ENCODE results near the gene CFTR. TPM values are rescaled to one million over a fixed set of nuclear protein-coding genes. Genes with fewer than 3 reads are reported as not detected.

The CFTR gene
- polyA plus RNA-seq, 1 donor (not counting 4 experiments of a cell fraction or from before 2014, with no cell fraction given), result not detected

DNA sequence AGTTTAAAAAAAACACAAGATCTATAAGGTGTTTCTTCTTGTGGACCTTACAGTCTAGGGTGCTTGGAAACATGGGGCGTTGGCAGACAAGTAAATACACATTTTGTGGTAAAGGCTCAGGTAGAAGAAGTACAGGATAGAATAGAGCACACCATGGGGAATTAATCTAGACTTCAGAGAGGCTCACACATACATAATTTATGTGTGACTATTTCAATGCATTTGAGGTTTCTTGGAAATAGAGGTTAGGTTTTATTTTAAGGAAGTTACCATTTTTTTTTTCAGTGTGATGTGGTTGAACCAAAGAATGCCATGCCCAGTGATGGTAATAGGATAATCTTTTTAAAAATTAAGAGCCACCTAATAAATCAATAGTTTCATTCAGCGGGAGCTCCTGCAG lies 12.8 kb downstream of the CFTR start:
- H2AFZ ChIP-seq (ENCODE audit: control insufficient read depth, low read length), result no peak overlapping the region
- no peak for TF ChIP-seq EZH2 (IDR thresholded peaks at IDR 0.05; ENCODE audit: low read length)
- TF ChIP-seq, protein P1, sequence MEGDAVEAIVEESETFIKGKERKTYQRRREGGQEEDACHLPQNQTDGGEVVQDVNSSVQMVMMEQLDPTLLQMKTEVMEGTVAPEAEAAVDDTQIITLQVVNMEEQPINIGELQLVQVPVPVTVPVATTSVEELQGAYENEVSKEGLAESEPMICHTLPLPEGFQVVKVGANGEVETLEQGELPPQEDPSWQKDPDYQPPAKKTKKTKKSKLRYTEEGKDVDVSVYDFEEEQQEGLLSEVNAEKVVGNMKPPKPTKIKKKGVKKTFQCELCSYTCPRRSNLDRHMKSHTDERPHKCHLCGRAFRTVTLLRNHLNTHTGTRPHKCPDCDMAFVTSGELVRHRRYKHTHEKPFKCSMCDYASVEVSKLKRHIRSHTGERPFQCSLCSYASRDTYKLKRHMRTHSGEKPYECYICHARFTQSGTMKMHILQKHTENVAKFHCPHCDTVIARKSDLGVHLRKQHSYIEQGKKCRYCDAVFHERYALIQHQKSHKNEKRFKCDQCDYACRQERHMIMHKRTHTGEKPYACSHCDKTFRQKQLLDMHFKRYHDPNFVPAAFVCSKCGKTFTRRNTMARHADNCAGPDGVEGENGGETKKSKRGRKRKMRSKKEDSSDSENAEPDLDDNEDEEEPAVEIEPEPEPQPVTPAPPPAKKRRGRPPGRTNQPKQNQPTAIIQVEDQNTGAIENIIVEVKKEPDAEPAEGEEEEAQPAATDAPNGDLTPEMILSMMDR (optimal IDR thresholded peaks at IDR 0.05 in 1 of 3, IDR thresholded peaks at IDR 0.05 in 1 of 3, conservative IDR thresholded peaks at IDR 0.05 in 1 of 3; ENCODE audit: extremely low read depth in 1 of 3, insufficient read depth in 2 of 3, low read length in 3 of 3), result no peak
- dilution Hi-C loops (cut with MboI; ENCODE audit: extremely low pct_ligation_motif_present, low sequenced_read_pairs), result no loop called here
- no peak for DNase-seq (ENCODE audit: low read depth, low spot score)
- no peaks in the 10 kb centered on the region for H3K79me2 ChIP-seq (ENCODE audit: control insufficient read depth, insufficient read depth, low read length)
- no peaks in the 10 kb centered on the region for H4K20me1 ChIP-seq (ENCODE audit: control insufficient read depth, extremely low read depth, insufficient read depth, low read length)
- no peaks in the 10 kb centered on the region for H3K4me1 ChIP-seq (ENCODE audit: control insufficient read depth, extremely low read depth, insufficient read depth, low read length)
- H3K4me3 ChIP-seq (ENCODE audit: control insufficient read depth in 2 of 3, extremely low read depth in 1 of 3, insufficient read depth in 2 of 3, low read depth in 1 of 3, low read length in 3 of 3), result no peak overlapping the region
- H3K36me3 ChIP-seq (ENCODE audit: control insufficient read depth in 2 of 2, extremely low read depth in 1 of 2, insufficient read depth in 2 of 2, low read length in 2 of 2), result no peaks in the 10 kb centered on the region
- no peaks in the 10 kb centered on the region for H3K27me3 ChIP-seq (ENCODE audit: control insufficient read depth, extremely low read depth, insufficient read depth, low read length)
- H3K4me2 ChIP-seq (ENCODE audit: control insufficient read depth, extremely low read depth, insufficient read depth, low read depth, low read length), result no peak overlapping the region
- no peak for FAIRE-seq
- no peaks in the 10 kb centered on the region for H3K9me1 ChIP-seq (ENCODE audit: control insufficient read depth, extremely low read depth, insufficient read depth, low read length)
- no peak overlapping the region for H3K27ac ChIP-seq (ENCODE audit: control insufficient read depth, insufficient read depth, low read length)
- H3K9ac ChIP-seq (ENCODE audit: control insufficient read depth, extremely low read depth, insufficient read depth, low read length), result no peak overlapping the region
- no peaks in the 10 kb centered on the region for H3K9me3 ChIP-seq (ENCODE audit: control insufficient read depth, low read depth, low read length)

DNA sequence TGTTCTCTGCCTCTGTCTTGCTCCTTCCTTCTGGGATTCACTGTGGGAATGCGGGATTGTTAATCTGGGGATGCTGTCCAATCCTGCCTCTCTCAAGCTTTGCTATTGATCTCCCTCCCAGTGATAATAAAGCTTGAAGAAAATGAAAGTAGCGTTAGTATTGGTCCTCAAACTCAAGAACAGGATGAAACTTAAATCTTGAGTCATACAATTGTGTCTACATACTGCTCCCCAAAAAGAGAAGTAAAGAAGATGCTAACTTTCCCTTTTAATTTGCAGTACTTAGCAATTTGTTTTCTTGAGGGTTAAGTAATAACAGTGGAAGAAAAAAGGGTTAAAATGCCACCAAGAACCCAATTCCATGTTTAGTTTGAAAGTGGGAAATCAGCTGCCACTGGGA lies 13.6 kb downstream of the CFTR start:
- Histone ChIP-seq H4K20me1 (ENCODE audit: control insufficient read depth, extremely low read depth, insufficient read depth, low read length) (no peaks in the 10 kb centered on the region), H3K4me2 (ENCODE audit: control insufficient read depth, extremely low read depth, insufficient read depth, low read depth, low read length) (no peak overlapping the region), H3K4me1 (ENCODE audit: control insufficient read depth, extremely low read depth, insufficient read depth, low read length) (no peaks in the 10 kb centered on the region), H2AFZ (ENCODE audit: control insufficient read depth, low read length) (no peak overlapping the region), H3K4me3 (ENCODE audit: control insufficient read depth in 2 of 3, extremely low read depth in 1 of 3, insufficient read depth in 2 of 3, low read depth in 1 of 3, low read length in 3 of 3) (no peak overlapping the region), H3K27ac (ENCODE audit: control insufficient read depth, insufficient read depth, low read length) (no peak overlapping the region), H3K9me3 (ENCODE audit: control insufficient read depth, low read depth, low read length) (no peaks in the 10 kb centered on the region), H3K79me2 (ENCODE audit: control insufficient read depth, insufficient read depth, low read length) (no peaks in the 10 kb centered on the region), H3K36me3 (ENCODE audit: control insufficient read depth in 2 of 2, extremely low read depth in 1 of 2, insufficient read depth in 2 of 2, low read length in 2 of 2) (no peaks in the 10 kb centered on the region), H3K9me1 (ENCODE audit: control insufficient read depth, extremely low read depth, insufficient read depth, low read length) (no peaks in the 10 kb centered on the region), H3K27me3 (ENCODE audit: control insufficient read depth, extremely low read depth, insufficient read depth, low read length) (no peaks in the 10 kb centered on the region), H3K9ac (ENCODE audit: control insufficient read depth, extremely low read depth, insufficient read depth, low read length) (no peak overlapping the region)
- dilution Hi-C loops (cut with MboI; ENCODE audit: extremely low pct_ligation_motif_present, low sequenced_read_pairs), result no loop called here
- DNase-seq (ENCODE audit: low read depth, low spot score) (no peak), FAIRE-seq (no peak)
- no peak for TF ChIP-seq EZH2 (IDR thresholded peaks at IDR 0.05; ENCODE audit: low read length)
- TF ChIP-seq, protein P1 (optimal IDR thresholded peaks at IDR 0.05 in 1 of 3, IDR thresholded peaks at IDR 0.05 in 1 of 3, conservative IDR thresholded peaks at IDR 0.05 in 1 of 3; ENCODE audit: extremely low read depth in 1 of 3, insufficient read depth in 2 of 3, low read length in 3 of 3), result no peak

Measured in keratinocyte (primary cell).